PFSK-1 (cell line): ENCODE measurements around the gene DLK1.

ENCODE experiments used
- POLR2AphosphoS5 ChIP-seq: IDR thresholded peaks from 2 replicates; pipeline ENCODE4 v1.6.1; 2012; ENCODE audit warnings: low read depth, mild to moderate bottlenecking, control low read depth, low read length, moderate library complexity
- REST ChIP-seq, 2 experiments: IDR thresholded peaks; 2 replicates each; pipeline versions ENCODE4 v1.6.1 to v1.8.0; 2011 to 2012; ENCODE audit warnings: low read depth in 2 of 2, low read length in 2 of 2, control low read depth in 1 of 2, inconsistent platforms in 1 of 2, mild to moderate bottlenecking in 1 of 2, moderate library complexity in 1 of 2; ENCODE audit not compliant: insufficient read depth in 1 of 2
- SIN3A ChIP-seq: IDR thresholded peaks from 2 replicates; pipeline ENCODE4 v1.6.1; 2012; ENCODE audit warnings: mild to moderate bottlenecking, low read length, moderate library complexity, borderline replicate concordance; ENCODE audit not compliant: insufficient read depth
- TAF1 ChIP-seq: IDR thresholded peaks from 2 replicates; pipeline ENCODE4 v1.6.1; 2012; ENCODE audit warnings: low read length, control low read depth, borderline replicate concordance; ENCODE audit not compliant: insufficient read depth

- TF ChIP-seq POLR2AphosphoS5, result no peak
- no peak for TF ChIP-seq SIN3A
- TF ChIP-seq REST (IDR thresholded peaks at IDR 0.05; ENCODE audit: insufficient read depth in 1 of 2, low read depth in 2 of 2, low read length in 2 of 2), result no peak
- no peak for TF ChIP-seq TAF1
Measured at GRCh38 chr14:100777818-100778525, 51.3 kb downstream of the DLK1 start.
